C4-2B (cell line): Measurements from ENCODE around the gene EPB41.

Experiments
- CTCF ChIP-seq: fragments of 450-650 bp; conservative IDR thresholded peaks from 2 replicates; pipeline ENCODE4 v1.5.1; 2017; ENCODE audit warnings: mild to moderate bottlenecking
- ZFX ChIP-seq: fragments of 450-650 bp; IDR thresholded peaks from 2 replicates; pipeline ENCODE4 v1.6.1; 2017

- no peak for TF ChIP-seq CTCF
- TF ChIP-seq ZFX = no peak
Measured at GRCh38 chr1:29044010-29044409, 129.6 kb downstream of the EPB41 start.
